Measurements from ENCODE around the gene RCOR2. TPM values are rescaled to one million over a fixed set of nuclear protein-coding genes. Genes with fewer than 3 reads are reported as not detected.

The RCOR2 gene
- total RNA-seq, 1 experiment from 2014 or later, result 1.8 TPM

- H3K4me1 Mint-ChIP-seq (ENCODE audit: low read depth, unreplicated experiment), result peaks cover 13% of the 10 kb centered on the region
- no peaks in the 10 kb centered on the region for H3K9me3 ChIP-seq
- no peaks in the 10 kb centered on the region for H3K27me3 Mint-ChIP-seq (ENCODE audit: insufficient read depth, unreplicated experiment)
- no peaks in the 10 kb centered on the region for H3K4me1 ChIP-seq
- H3K4me3 ChIP-seq (ENCODE audit: low read depth, low read length), result peak overlapping the region; percentile 39
- CTCF ChIA-PET, result interaction anchor here (0.5 to 1.0 kb wide), 2 partner anchors 20 to 321 kb away, joined by 3 read pairs; no protein-coding TSS in a partner anchor
- DNase-seq, result peak; percentile 75 to 76
- H3K36me3 ChIP-seq (ENCODE audit: control insufficient read depth, insufficient read depth, low read length), result no peaks in the 10 kb centered on the region
- H3K4me3 Mint-ChIP-seq (ENCODE audit: unreplicated experiment), result peak overlapping the region; percentile 100
- no peaks in the 10 kb centered on the region for H3K27me3 ChIP-seq (replicated peaks; ENCODE audit: control insufficient read depth, insufficient read depth, low read length)
- POLR2A ChIA-PET, result interaction anchor here (0.7 kb wide), 1 partner anchor 281 kb away, joined by 5 read pairs; no protein-coding TSS in a partner anchor
- intact Hi-C loops (cut with micrococcal nuclease; ENCODE audit: unreplicated experiment), result loop anchor here (1.0 to 2.0 kb wide), 2 partner anchors 37 to 100 kb away; partner anchors contain the start of gene COX8A
- H3K9me3 Mint-ChIP-seq (ENCODE audit: unreplicated experiment), result no peaks in the 10 kb centered on the region
- H3K27ac Mint-ChIP-seq (ENCODE audit: unreplicated experiment), result peak overlapping the region; percentile 98
- no TSS peak for BruUV-seq (replicated peaks)
- peak in 1 of 2 experiments; percentile 20 for TF ChIP-seq CTCF (IDR thresholded peaks at IDR 0.05; ENCODE audit: insufficient read depth in 1 of 2, low read depth in 1 of 2, low read length in 1 of 2, severe bottlenecking in 1 of 2, unreplicated experiment in 1 of 2)
- peaks cover 21% of the 10 kb centered on the region for H3K36me3 Mint-ChIP-seq (ENCODE audit: insufficient read depth, unreplicated experiment)
Observed at GRCh38 chr11:63937713-63938478, 20.9 kb upstream of the RCOR2 start.

- Histone ChIP-seq H3K4me1 (no peaks in the 10 kb centered on the region), H3K36me3 (ENCODE audit: control insufficient read depth, insufficient read depth, low read length) (no peaks in the 10 kb centered on the region), H3K9me3 (no peaks in the 10 kb centered on the region), H3K27me3 (replicated peaks; ENCODE audit: control insufficient read depth, insufficient read depth, low read length) (no peaks in the 10 kb centered on the region), H3K4me3 (ENCODE audit: low read depth, low read length) (no peak overlapping the region)
- CTCF ChIA-PET, result interaction anchor here (1.9 kb wide), 1 partner anchor 19 kb away, joined by 5 read pairs; no protein-coding TSS in a partner anchor
- no peak for DNase-seq
- no peaks in the 10 kb centered on the region for H3K27me3 Mint-ChIP-seq (ENCODE audit: insufficient read depth, unreplicated experiment)
- no TSS peak for BruUV-seq (replicated peaks)
- POLR2A ChIA-PET, result no interaction called here
- no peak for TF ChIP-seq CTCF (IDR thresholded peaks at IDR 0.05; ENCODE audit: insufficient read depth in 1 of 2, low read depth in 1 of 2, low read length in 1 of 2, severe bottlenecking in 1 of 2, unreplicated experiment in 1 of 2)
- H3K4me1 Mint-ChIP-seq (ENCODE audit: low read depth, unreplicated experiment), result peaks cover 7% of the 10 kb centered on the region
- no peak overlapping the region for H3K4me3 Mint-ChIP-seq (ENCODE audit: unreplicated experiment)
- H3K36me3 Mint-ChIP-seq (ENCODE audit: insufficient read depth, unreplicated experiment), result peaks cover 10% of the 10 kb centered on the region
- no peak overlapping the region for H3K27ac Mint-ChIP-seq (ENCODE audit: unreplicated experiment)
- H3K9me3 Mint-ChIP-seq (ENCODE audit: unreplicated experiment), result no peaks in the 10 kb centered on the region
- intact Hi-C loops (cut with micrococcal nuclease; ENCODE audit: unreplicated experiment), result no loop called here
Observed at GRCh38 chr11:63933459-63933858, 16.5 kb upstream of the RCOR2 start.

GRCh38 chr11:63931876-63932275, 14.9 kb upstream of the RCOR2 start:
- ChIA-PET POLR2A (no interaction called here), CTCF (no interaction called here)
- TF ChIP-seq CTCF (IDR thresholded peaks at IDR 0.05; ENCODE audit: insufficient read depth in 1 of 2, low read depth in 1 of 2, low read length in 1 of 2, severe bottlenecking in 1 of 2, unreplicated experiment in 1 of 2), result no peak
- BruUV-seq (replicated peaks), result no TSS peak
- Mint-ChIP-seq H3K36me3 (ENCODE audit: insufficient read depth, unreplicated experiment) (no peaks in the 10 kb centered on the region), H3K27me3 (ENCODE audit: insufficient read depth, unreplicated experiment) (no peaks in the 10 kb centered on the region), H3K27ac (ENCODE audit: unreplicated experiment) (no peak overlapping the region), H3K4me1 (ENCODE audit: low read depth, unreplicated experiment) (peaks cover 7% of the 10 kb centered on the region), H3K4me3 (ENCODE audit: unreplicated experiment) (no peak overlapping the region), H3K9me3 (ENCODE audit: unreplicated experiment) (no peaks in the 10 kb centered on the region)
- Histone ChIP-seq H3K36me3 (ENCODE audit: control insufficient read depth, insufficient read depth, low read length) (no peaks in the 10 kb centered on the region), H3K27me3 (replicated peaks; ENCODE audit: control insufficient read depth, insufficient read depth, low read length) (no peaks in the 10 kb centered on the region), H3K4me3 (ENCODE audit: low read depth, low read length) (no peak overlapping the region), H3K9me3 (no peaks in the 10 kb centered on the region), H3K4me1 (no peaks in the 10 kb centered on the region)
- intact Hi-C loops (cut with micrococcal nuclease; ENCODE audit: unreplicated experiment), result no loop called here
- no peak for DNase-seq

All from Caco-2 (cell line).